Vagina (tissue), 2 donors: ENCODE measurements around the gene YPEL3. TPM values are rescaled to one million over a fixed set of nuclear protein-coding genes. Genes with fewer than 3 reads are reported as not detected.

Source experiments
- DNase-seq, 2 donors: peaks; one replicate each; pipeline ENCODE4 v3.0.0-alpha.2; 2017; ENCODE audit errors: extremely low spot score in 2 of 2
- H3K27ac ChIP-seq: fragments of 200-600 bp; sonication (generic); one replicate; pipeline ENCODE4 v1.5.1; 2019
- H3K27me3 ChIP-seq: fragments of 200-600 bp; sonication (generic); one replicate; pipeline ENCODE4 v1.5.1; 2019
- H3K36me3 ChIP-seq, 2 donors: fragments of 200-600 bp; sonication (generic); one replicate each; pipeline ENCODE4 v1.5.1; 2017 to 2019
- H3K4me1 ChIP-seq: fragments of 200-600 bp; sonication (generic); one replicate; pipeline ENCODE4 v1.5.1; 2019
- H3K4me3 ChIP-seq, 2 donors: fragments of 200-600 bp; sonication (generic); 1 replicate in 1 of 2; 2 replicates in 1 of 2; pipeline ENCODE4 v1.5.1; 2016 to 2019
- H3K9me3 ChIP-seq: fragments of 200-600 bp; sonication (generic); one replicate; pipeline ENCODE4 v1.5.1; 2019
- POLR2A ChIP-seq, 2 donors: fragments of 450-650 bp; IDR thresholded peaks; one replicate each; pipeline ENCODE4 v1.6.1; 2017; ENCODE audit warnings: antibody characterized with exemption in 2 of 2, mild to moderate bottlenecking in 2 of 2, moderate library complexity in 2 of 2
- POLR2AphosphoS5 ChIP-seq, 2 donors: sonication (generic); formaldehyde crosslinking; IDR thresholded peaks; one replicate each; pipeline ENCODE4 v1.9.0; 2017; ENCODE audit warnings: antibody characterized with exemption in 2 of 2, mild to moderate bottlenecking in 2 of 2, low read depth in 1 of 2; ENCODE audit not compliant: insufficient read depth in 1 of 2
- intact Hi-C: fragments of 100-400 bp; cut with DNase I; formaldehyde crosslinking; loops from one replicate; pipeline ENCODE4 v1.15.1; 2023
- total RNA-seq: library from RNA; depleted of rRNA; stranded (reverse); fragments of >200 nt; gene quantifications from one replicate; pipeline ENCODE4 v1.2.3, GENCODE V29; 2016
- TF ChIP-seq, protein P1 (sequence below), 3 experiments: fragments of 450-650 bp in 2 of 3; fragments of 200-600 bp in 1 of 3; sonication (generic) in 1 of 3; IDR thresholded peaks; one replicate each; pipeline ENCODE4 v1.5.1; 2017 to 2019; ENCODE audit warnings: antibody characterized with exemption in 3 of 3, mild to moderate bottlenecking in 2 of 3, moderate library complexity in 2 of 3

The YPEL3 gene
- total RNA-seq, 1 donor from 2014 or later: 116 TPM

DNA sequence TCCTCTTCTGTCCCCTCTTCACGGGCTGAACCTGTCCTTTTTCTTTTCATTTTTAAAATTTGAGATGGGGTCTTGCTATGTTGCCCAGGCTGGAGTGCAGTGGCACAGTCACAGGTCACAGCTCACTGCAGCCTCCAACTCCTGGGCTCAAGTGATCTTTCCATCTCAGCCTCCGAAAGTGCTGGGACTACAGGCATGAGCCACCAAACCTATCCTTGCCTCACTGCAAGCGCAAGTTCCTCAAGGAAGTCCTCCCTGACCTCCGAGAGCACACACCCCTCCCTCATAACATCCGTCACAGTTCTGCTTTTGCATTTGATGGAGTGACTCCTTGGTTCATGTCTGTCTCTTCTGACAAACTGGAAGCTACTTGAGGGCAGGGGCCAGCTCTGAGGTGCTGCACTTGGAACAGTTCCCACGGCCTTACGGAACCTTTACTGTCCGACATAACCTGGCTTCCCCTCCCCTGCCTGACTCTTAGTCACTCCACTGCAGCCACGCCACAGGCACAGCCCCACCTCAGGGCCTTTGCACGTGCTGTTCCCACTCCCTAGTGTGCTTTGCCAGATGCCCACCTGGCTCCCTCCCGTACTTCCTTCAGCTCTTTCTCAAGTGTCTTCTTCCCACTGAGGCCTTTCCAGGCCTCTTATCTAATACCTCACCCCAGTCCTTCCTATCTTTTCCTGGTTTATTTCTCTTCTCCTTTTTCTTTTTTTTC lies 8.7 kb downstream of the YPEL3 start:
- Histone ChIP-seq H3K4me1 (peaks cover 17% of the 10 kb centered on the region), H3K4me3 (no peak overlapping the region), H3K36me3 (peaks cover 3 to 29% of the 10 kb centered on the region in 2 donors), H3K27me3 (no peaks in the 10 kb centered on the region), H3K9me3 (no peaks in the 10 kb centered on the region), H3K27ac (no peak overlapping the region)
- intact Hi-C loops: no loop called here
- no peak for DNase-seq
- TF ChIP-seq, protein P1, sequence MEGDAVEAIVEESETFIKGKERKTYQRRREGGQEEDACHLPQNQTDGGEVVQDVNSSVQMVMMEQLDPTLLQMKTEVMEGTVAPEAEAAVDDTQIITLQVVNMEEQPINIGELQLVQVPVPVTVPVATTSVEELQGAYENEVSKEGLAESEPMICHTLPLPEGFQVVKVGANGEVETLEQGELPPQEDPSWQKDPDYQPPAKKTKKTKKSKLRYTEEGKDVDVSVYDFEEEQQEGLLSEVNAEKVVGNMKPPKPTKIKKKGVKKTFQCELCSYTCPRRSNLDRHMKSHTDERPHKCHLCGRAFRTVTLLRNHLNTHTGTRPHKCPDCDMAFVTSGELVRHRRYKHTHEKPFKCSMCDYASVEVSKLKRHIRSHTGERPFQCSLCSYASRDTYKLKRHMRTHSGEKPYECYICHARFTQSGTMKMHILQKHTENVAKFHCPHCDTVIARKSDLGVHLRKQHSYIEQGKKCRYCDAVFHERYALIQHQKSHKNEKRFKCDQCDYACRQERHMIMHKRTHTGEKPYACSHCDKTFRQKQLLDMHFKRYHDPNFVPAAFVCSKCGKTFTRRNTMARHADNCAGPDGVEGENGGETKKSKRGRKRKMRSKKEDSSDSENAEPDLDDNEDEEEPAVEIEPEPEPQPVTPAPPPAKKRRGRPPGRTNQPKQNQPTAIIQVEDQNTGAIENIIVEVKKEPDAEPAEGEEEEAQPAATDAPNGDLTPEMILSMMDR (IDR thresholded peaks at IDR 0.05): no peak
- TF ChIP-seq POLR2A (IDR thresholded peaks at IDR 0.05): no peak
- TF ChIP-seq POLR2AphosphoS5 (IDR thresholded peaks at IDR 0.05; ENCODE audit: insufficient read depth in 1 of 2, low read depth in 1 of 2): no peak

DNA sequence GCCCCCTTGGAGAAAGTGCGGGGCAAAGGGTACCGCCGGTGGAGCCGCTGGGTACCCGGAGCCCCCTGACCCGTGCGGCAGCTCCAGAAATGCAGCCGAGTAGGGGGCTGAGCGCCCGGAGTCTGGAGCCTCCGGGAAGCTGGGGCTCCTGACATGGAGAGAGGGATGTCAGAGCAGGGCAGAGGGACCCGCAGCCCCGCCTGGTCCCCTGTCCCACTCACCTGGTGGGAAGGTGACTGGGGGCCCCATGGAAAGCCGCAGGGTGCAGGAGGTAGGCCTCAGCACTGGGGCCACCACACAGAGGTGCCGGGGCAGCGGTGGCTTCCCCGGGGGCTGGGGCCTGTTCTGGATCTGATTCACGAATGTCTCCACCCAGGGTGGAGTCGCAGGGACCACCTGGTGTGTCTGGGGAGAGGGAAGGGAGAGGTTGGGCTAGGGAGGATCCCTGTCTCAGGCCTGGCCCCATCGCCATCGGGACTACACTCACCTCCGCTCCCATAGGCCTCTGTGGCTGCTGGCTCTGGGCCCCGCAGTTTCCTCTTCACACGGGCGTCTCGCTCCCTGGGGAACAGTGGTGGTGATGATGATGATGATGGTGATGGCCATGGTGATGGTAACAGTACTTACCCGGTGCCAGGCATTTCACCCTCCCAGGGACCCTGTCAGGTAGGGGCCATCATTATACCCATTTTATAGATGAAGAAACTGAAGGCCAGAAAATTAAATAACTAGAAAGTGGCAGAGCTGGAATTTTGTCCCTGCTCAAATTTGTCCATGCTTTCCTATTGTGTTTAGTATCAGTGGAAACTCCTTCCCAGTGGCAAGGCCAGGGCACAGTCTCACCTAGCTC lies 9.5 kb downstream of the YPEL3 start:
- Histone ChIP-seq H3K36me3 (peaks cover 3 to 37% of the 10 kb centered on the region in 2 donors), H3K4me1 (peaks cover 12% of the 10 kb centered on the region), H3K9me3 (no peaks in the 10 kb centered on the region), H3K27ac (no peak overlapping the region), H3K27me3 (no peaks in the 10 kb centered on the region), H3K4me3 (no peak overlapping the region)
- TF ChIP-seq POLR2AphosphoS5 (IDR thresholded peaks at IDR 0.05; ENCODE audit: insufficient read depth in 1 of 2, low read depth in 1 of 2) (no peak), POLR2A (IDR thresholded peaks at IDR 0.05) (no peak)
- TF ChIP-seq, protein P1 (IDR thresholded peaks at IDR 0.05): no peak
- intact Hi-C loops: no loop called here
- DNase-seq: no peak

DNA sequence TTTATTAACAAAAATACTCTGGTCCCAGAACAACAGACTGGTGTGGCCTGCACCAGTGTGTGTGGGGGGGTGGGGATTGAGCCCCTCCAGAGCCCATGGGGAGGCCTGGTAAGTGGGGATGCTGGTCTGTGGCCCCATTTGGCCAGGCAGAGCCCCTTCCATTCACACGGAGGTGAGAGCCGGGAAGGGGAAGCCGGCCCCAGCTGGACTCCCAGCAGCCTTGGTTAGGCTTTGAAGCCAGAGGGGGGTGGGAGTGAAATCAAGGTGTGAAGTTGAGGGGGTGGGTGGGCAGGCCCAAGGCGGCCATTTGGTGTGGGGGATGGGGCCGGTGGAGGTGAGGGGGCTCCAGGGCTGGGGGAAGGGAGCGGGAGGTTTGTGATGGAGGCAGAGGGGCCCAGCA lies 10.2 kb downstream of the YPEL3 start:
- H3K4me1 ChIP-seq: peaks cover 5% of the 10 kb centered on the region
- TF ChIP-seq, protein P1 (IDR thresholded peaks at IDR 0.05): no peak
- no peak for TF ChIP-seq POLR2A (IDR thresholded peaks at IDR 0.05)
- TF ChIP-seq POLR2AphosphoS5 (IDR thresholded peaks at IDR 0.05; ENCODE audit: insufficient read depth in 1 of 2, low read depth in 1 of 2): no peak
- no peak overlapping the region for H3K27ac ChIP-seq
- DNase-seq: no peak
- H3K27me3 ChIP-seq: no peaks in the 10 kb centered on the region
- no peak overlapping the region for H3K4me3 ChIP-seq
- H3K36me3 ChIP-seq: peaks cover 3 to 44% of the 10 kb centered on the region in 2 donors
- intact Hi-C loops: no loop called here
- no peaks in the 10 kb centered on the region for H3K9me3 ChIP-seq

DNA sequence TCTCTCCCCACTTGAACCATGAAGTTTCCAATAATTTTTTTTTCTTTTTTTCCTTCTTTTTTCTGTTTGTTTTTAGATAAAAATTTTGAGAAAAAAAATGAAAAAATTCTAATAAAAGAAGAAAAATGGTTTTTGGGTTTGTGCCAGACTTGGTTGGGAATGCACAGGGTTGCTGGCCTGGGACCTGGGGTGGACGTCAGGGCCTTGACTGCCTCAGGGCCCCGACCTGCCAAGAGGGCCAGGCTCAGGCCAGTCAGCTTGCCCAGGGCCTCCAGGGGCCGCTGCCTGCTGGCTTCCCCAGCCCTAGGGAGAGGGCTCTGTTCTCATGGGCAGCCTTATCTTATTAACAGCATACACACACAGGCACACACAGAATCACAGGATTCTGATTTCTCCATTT lies 10.8 kb downstream of the YPEL3 start:
- peaks cover 3 to 48% of the 10 kb centered on the region in 2 donors for H3K36me3 ChIP-seq

More for the DNA sequence above, 10.8 kb downstream of the YPEL3 start:
- H3K4me1 ChIP-seq: no peaks in the 10 kb centered on the region
- no peaks in the 10 kb centered on the region for H3K9me3 ChIP-seq
- H3K27ac ChIP-seq: no peak overlapping the region
- TF ChIP-seq POLR2AphosphoS5 (IDR thresholded peaks at IDR 0.05; ENCODE audit: insufficient read depth in 1 of 2, low read depth in 1 of 2) (no peak), POLR2A (IDR thresholded peaks at IDR 0.05) (no peak)
- TF ChIP-seq, protein P1 (IDR thresholded peaks at IDR 0.05): no peak
- H3K27me3 ChIP-seq: no peaks in the 10 kb centered on the region
- intact Hi-C loops: no loop called here
- no peak for DNase-seq
- H3K4me3 ChIP-seq: no peak overlapping the region
